IMR-90 (cell line): ENCODE measurements around the gene AGMO. TPM values are rescaled to one million over a fixed set of nuclear protein-coding genes. Genes with fewer than 3 reads are reported as not detected.

Experiments used
- ATAC-seq: fragments of 200-7000 bp; cut with Tn5 transposase; 2 replicates; pipeline ENCODE4 v1.9.1; 2020; ENCODE audit warnings: low read depth, mild to moderate bottlenecking, moderate library complexity
- BruUV-seq: library from RNA; stranded (reverse); fragments of 400-500 nt; replicated peaks from 2 replicates; lab custom pipeline; 2021; lab: Mats Ljungman, UMichigan
- CTCF ChIA-PET: fragments of 300-600 bp; formaldehyde crosslinking; extraction: SDS; loops from one replicate; lab custom pipeline; 2021; ENCODE audit warnings: antibody characterized with exemption; lab: Yijun Ruan, JAX
- POLR2A ChIA-PET: fragments of 300-600 bp; sonication (Branson Sonifier 250); formaldehyde crosslinking; loops from one replicate; lab custom pipeline; 2022; ENCODE audit warnings: antibody characterized with exemption; ENCODE audit not compliant: unreplicated experiment; lab: Charles Lee
- DNase-seq: peaks from one replicate; pipeline ENCODE4 v3.0.0; 2013
- H2AFZ ChIP-seq: replicated peaks from 2 replicates; pipeline ENCODE3; 2013; ENCODE audit warnings: low read length, mild to moderate bottlenecking; ENCODE audit not compliant: poor library complexity
- H2AK5ac ChIP-seq: 2 replicates; pipeline ENCODE4 v1.6.1; 2013; ENCODE audit warnings: low read depth, low read length, inconsistent platforms
- H2AK9ac ChIP-seq: replicated peaks from 2 replicates; pipeline ENCODE3; 2013; ENCODE audit warnings: mild to moderate bottlenecking, low read depth, low read length, moderate library complexity; ENCODE audit not compliant: poor library complexity
- H2BK120ac ChIP-seq: 2 replicates; pipeline ENCODE4 v1.6.1; 2013; ENCODE audit warnings: low read depth, low read length, inconsistent platforms
- H2BK15ac ChIP-seq: 3 replicates; pipeline ENCODE4 v1.6.1; 2013; ENCODE audit warnings: low read depth, low read length, inconsistent platforms
- H2BK20ac ChIP-seq: 2 replicates; pipeline ENCODE4 v1.6.1; 2013; ENCODE audit warnings: low read depth, mild to moderate bottlenecking, inconsistent platforms, low read length, moderate library complexity
- H2BK5ac ChIP-seq: 2 replicates; pipeline ENCODE4 v1.6.1; 2013; ENCODE audit warnings: mild to moderate bottlenecking, low read depth, low read length, inconsistent platforms; ENCODE audit not compliant: poor library complexity, severe bottlenecking
- H3K14ac ChIP-seq: replicated peaks from 2 replicates; pipeline ENCODE4 v1.6.1; 2013; ENCODE audit warnings: low read depth, low read length, inconsistent platforms
- H3K18ac ChIP-seq: 2 replicates; pipeline ENCODE4 v1.6.1; 2013; ENCODE audit warnings: low read depth, low read length, control low read depth
- H3K23ac ChIP-seq: 2 replicates; pipeline ENCODE4 v1.6.1; 2013; ENCODE audit warnings: low read depth, low read length, inconsistent platforms
- H3K27ac ChIP-seq: 2 replicates; pipeline ENCODE4 v1.5.1; 2013; ENCODE audit warnings: mild to moderate bottlenecking, control low read depth, low read length; ENCODE audit not compliant: insufficient read depth
- H3K27me3 ChIP-seq: 2 replicates; pipeline ENCODE4 v1.6.1; 2013; ENCODE audit warnings: low read length; ENCODE audit not compliant: control insufficient read depth, insufficient read depth
- H3K36me3 ChIP-seq: 2 replicates; pipeline ENCODE4 v1.6.1; 2013; ENCODE audit warnings: low read length, mixed read lengths; ENCODE audit not compliant: control insufficient read depth, insufficient read depth
- H3K4ac ChIP-seq: 2 replicates; pipeline ENCODE4 v1.6.1; 2013; ENCODE audit warnings: low read depth, low read length, inconsistent platforms
- H3K4me1 ChIP-seq: 2 replicates; pipeline ENCODE4 v1.6.1; 2013; ENCODE audit warnings: low read length, mixed read lengths; ENCODE audit not compliant: control insufficient read depth, insufficient read depth
- H3K4me2 ChIP-seq: 2 replicates; pipeline ENCODE4 v1.6.1; 2013; ENCODE audit warnings: low read depth, mild to moderate bottlenecking, control low read depth, low read length, moderate library complexity
- H3K4me3 ChIP-seq: 2 replicates; pipeline ENCODE4 v1.5.1; 2013; ENCODE audit warnings: low read depth, mild to moderate bottlenecking, control low read depth, low read length, moderate library complexity; ENCODE audit not compliant: insufficient read depth
- H3K56ac ChIP-seq: 2 replicates; pipeline ENCODE4 v1.6.1; 2013; ENCODE audit warnings: low read length, inconsistent platforms; ENCODE audit not compliant: insufficient read depth; ENCODE audit errors: extremely low read depth
- H3K79me1 ChIP-seq, 2 experiments: 2 replicates each; pipeline ENCODE4 v1.6.1; 2013; ENCODE audit warnings: low read length in 2 of 2, inconsistent platforms in 1 of 2, low read depth in 1 of 2
- H3K9ac ChIP-seq: 2 replicates; pipeline ENCODE4 v1.6.1; 2013; ENCODE audit warnings: low read depth, low read length, control low read depth
- H3K9me1 ChIP-seq: 2 replicates; pipeline ENCODE4 v1.6.1; 2013; ENCODE audit warnings: low read length, inconsistent platforms; ENCODE audit not compliant: insufficient read depth
- H3K9me3 ChIP-seq: 2 replicates; pipeline ENCODE4 v1.6.1; 2013; ENCODE audit warnings: low read length; ENCODE audit not compliant: control insufficient read depth, insufficient read depth
- H4K20me1 ChIP-seq: 2 replicates; pipeline ENCODE4 v1.6.1; 2013; ENCODE audit warnings: low read length, inconsistent platforms; ENCODE audit not compliant: insufficient read depth
- H4K5ac ChIP-seq: 2 replicates; pipeline ENCODE4 v1.6.1; 2013; ENCODE audit warnings: mild to moderate bottlenecking, low read depth, low read length, control low read depth
- H4K8ac ChIP-seq, 2 experiments: 2 replicates each; pipeline ENCODE4 v1.6.1; 2013; ENCODE audit warnings: low read depth in 2 of 2, low read length in 2 of 2, control low read depth in 1 of 2, inconsistent platforms in 1 of 2
- H4K91ac ChIP-seq: 2 replicates; pipeline ENCODE4 v1.6.1; 2013; ENCODE audit warnings: low read depth, low read length, inconsistent platforms; ENCODE audit not compliant: insufficient read depth
- BHLHE40 ChIP-seq: fragments of 150-350 bp; IDR thresholded peaks from 2 replicates; pipeline ENCODE4 v1.6.1; 2016; ENCODE audit warnings: mild to moderate bottlenecking, low read depth, low read length
- CEBPB ChIP-seq: IDR thresholded peaks from 2 replicates; pipeline ENCODE4 v1.6.1; 2012; ENCODE audit warnings: low read depth, low read length, improper control_type of control experiment
- CTCF ChIP-seq: conservative IDR thresholded peaks from 2 replicates; pipeline ENCODE4 v1.5.1; 2012; ENCODE audit warnings: mild to moderate bottlenecking, low read depth, low read length, improper control_type of control experiment
- MAFK ChIP-seq: IDR thresholded peaks from 2 replicates; pipeline ENCODE4 v1.6.1; 2012; ENCODE audit warnings: low read depth, low read length, improper control_type of control experiment
- MAZ ChIP-seq: IDR thresholded peaks from 2 replicates; pipeline ENCODE4 v1.6.1; 2012; ENCODE audit warnings: low read depth, mild to moderate bottlenecking, low read length, improper control_type of control experiment, moderate library complexity, borderline replicate concordance
- RAD21 ChIP-seq: IDR thresholded peaks from 2 replicates; pipeline ENCODE4 v1.6.1; 2012; ENCODE audit warnings: low read length, improper control_type of control experiment
- RCOR1 ChIP-seq: IDR thresholded peaks from 2 replicates; pipeline ENCODE4 v1.6.1; 2012; ENCODE audit warnings: mild to moderate bottlenecking, low read length, improper control_type of control experiment; ENCODE audit not compliant: insufficient replicate concordance
- WGBS, 2 experiments: methylation state at CpG; one replicate each; pipeline versions ENCODE4 v1.1.5 to v1.1.7; 2013; ENCODE audit warnings: missing lambda C conversion rate in 2 of 2; ENCODE audit not compliant: insufficient read length in 1 of 2; ENCODE audit errors: extremely low coverage in 2 of 2; 5-methylcytosine and 5-hydroxymethylcytosine counted together
- dilution Hi-C: fragments of 300-500 bp; cut with HindIII; formaldehyde crosslinking; loops from one replicate; pipeline ENCODE4 v1.14.3; 2018; ENCODE audit warnings: low sequenced_read_pairs; ENCODE audit not compliant: unreplicated experiment
- in situ Hi-C: fragments of 300-500 bp; cut with MboI; formaldehyde crosslinking; loops from 3 replicates; pipeline ENCODE4 v1.14.3; 2019; ENCODE audit warnings: low sequenced_read_pairs, inconsistent platforms, mixed read lengths
- intact Hi-C: fragments of 100-400 bp; cut with micrococcal nuclease; formaldehyde crosslinking; loops from 2 replicates; pipeline ENCODE4 v1.10.0; 2022
- polyA plus RNA-seq, 3 experiments: library from polyadenylated mRNA; depleted of rRNA; stranded (reverse); fragments of >200 nt; gene quantifications; 2 replicates each; pipeline ENCODE4 v1.2.3, GENCODE V29; 2012; ENCODE audit warnings: low replicate concordance in 1 of 3
- total RNA-seq: library from RNA; depleted of rRNA; stranded (reverse); fragments of >200 nt; gene quantifications from 2 replicates; pipeline ENCODE4 v1.2.3, GENCODE V29; 2012

AGMO gene
- total and polyA plus RNA-seq, 2 of the 4 experiments (the other 2 are of a cell fraction), result not detected

GRCh38 chr7:15470825-15471668 lies 90.8 kb downstream of the AGMO start:
- BruUV-seq, result no TSS peak

More at GRCh38 chr7:15470825-15471668, 90.8 kb downstream of the AGMO start:
- Histone ChIP-seq H2BK15ac (no peak overlapping the region), H3K9ac (no peak overlapping the region), H2BK20ac (no peak overlapping the region), H3K36me3 (no peaks in the 10 kb centered on the region), H2AK9ac (no peak overlapping the region), H3K4me1 (no peaks in the 10 kb centered on the region), H2AFZ (no peak overlapping the region), H3K27me3 (no peaks in the 10 kb centered on the region), H4K91ac (no peak overlapping the region), H3K79me1 (no peaks in the 10 kb centered on the region), H3K56ac (no peak overlapping the region), H3K18ac (no peak overlapping the region), H2AK5ac (no peak overlapping the region), H3K9me3 (no peaks in the 10 kb centered on the region), H4K5ac (no peak overlapping the region), H3K23ac (no peak overlapping the region), H3K27ac (no peak overlapping the region), H2BK5ac (no peak overlapping the region), H4K20me1 (no peaks in the 10 kb centered on the region), H3K9me1 (no peaks in the 10 kb centered on the region), H2BK120ac (no peak overlapping the region), H4K8ac (no peak overlapping the region), H3K14ac (no peak overlapping the region), H3K4me3 (no peak overlapping the region), H3K4ac (no peak overlapping the region), H3K4me2 (no peak overlapping the region)
- no peak for DNase-seq
- intact Hi-C loops, result no loop called here
- ATAC-seq, result no peak
- in situ Hi-C loops, result no loop called here
- ChIA-PET CTCF (no interaction called here), POLR2A (no interaction called here)
- dilution Hi-C loops, result no loop called here
- no CpG with 5 or more reads among the region's 1 CpG for WGBS, 2 experiments
- TF ChIP-seq CEBPB (no peak), RAD21 (no peak), MAZ (no peak), BHLHE40 (no peak), CTCF (no peak), MAFK (no peak), RCOR1 (no peak)
